Cerebellar cortex (tissue), 1 donor: Measurements from ENCODE around the gene CCL2.

ENCODE experiments used
- DNase-seq: peaks from one replicate; pipeline ENCODE4 v3.0.0-alpha.2; 2015; ENCODE audit warnings: low spot score

The CCL2 gene

DNA sequence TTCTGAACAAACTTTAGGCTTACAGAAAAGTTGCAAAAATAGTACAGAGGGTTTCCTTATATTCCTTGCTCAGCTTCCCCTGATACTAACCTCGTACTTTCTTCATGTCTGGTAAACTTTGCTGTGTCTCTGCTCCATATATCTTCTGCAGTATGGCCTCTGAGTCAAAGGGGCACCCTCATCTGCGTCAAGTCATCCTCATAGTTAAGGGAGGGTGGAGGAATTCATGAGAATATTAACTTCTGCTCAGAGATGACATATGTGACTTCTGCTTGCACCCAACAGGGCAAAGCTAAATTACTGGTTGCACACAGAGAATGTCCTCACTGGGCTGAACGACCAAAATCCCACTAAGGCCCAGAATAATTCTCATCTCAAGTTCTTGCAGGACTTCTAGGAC lies 10.6 kb downstream of the CCL2 start:
- no peak for DNase-seq

DNA sequence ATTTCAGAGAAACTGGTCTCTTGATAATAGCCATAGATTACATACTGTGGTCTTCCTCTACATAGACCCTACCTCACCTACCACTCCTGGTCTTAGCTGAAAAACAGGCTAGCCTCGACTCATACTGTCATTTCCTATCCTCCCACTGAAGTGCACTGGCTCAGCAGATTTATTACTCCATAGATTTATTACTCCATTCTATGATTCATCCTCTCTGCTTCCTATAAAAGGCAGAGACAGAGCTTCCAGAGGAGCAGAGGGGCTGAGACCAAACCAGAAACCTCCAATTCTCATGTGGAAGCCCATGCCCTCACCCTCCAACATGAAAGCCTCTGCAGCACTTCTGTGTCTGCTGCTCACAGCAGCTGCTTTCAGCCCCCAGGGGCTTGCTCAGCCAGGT lies 14.9 kb downstream of the CCL2 start, which contains the start of gene CCL7:
Gene CCL7 (plus strand): TSS at position 253 of the 400 bp plus-strand sequence. CDS start 70 bp downstream, at position 323.
- no peak for DNase-seq

DNA sequence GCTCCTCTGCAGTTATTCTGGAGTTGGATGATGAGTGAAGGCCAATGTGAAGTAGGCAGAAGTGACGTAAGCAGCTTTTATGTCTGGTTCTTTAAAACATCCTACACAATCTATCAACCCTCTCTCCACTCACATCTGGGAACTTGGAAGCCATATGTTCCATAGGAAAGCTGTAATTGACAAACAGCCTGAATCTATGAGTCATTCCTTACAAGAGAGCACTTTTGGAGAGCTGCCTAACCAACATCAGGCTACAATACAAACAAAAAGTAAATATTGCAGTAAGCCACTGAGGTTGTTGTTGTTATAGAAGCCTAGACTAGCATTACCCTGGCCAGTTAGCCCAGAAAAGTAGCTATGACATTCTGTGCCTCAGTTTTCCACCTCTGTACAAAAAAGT lies 20.8 kb downstream of the CCL2 start:
- no peak for DNase-seq

DNA sequence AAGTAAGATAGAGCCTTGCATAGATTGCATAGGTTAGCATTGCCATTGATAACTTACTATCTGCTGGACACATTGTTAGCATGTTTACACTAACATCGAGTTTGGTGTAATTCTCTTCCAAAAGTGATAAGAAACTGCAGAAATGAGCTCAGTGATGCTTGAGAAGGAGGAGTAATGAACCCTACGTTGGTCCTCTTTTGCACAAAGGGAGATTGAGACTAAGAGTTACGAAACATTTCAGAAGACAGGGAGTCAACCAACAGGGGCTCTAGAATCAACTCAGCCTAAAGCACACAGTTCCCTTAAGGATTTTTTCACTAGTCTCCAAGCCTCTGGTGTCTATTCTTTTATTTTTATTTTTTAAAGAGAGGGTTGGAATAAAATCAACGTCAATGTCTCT lies 21.7 kb downstream of the CCL2 start:
- no peak for DNase-seq

- no peak for DNase-seq
Measured at GRCh38 chr17:34283571-34283970, 28.5 kb downstream of the CCL2 start.

DNA sequence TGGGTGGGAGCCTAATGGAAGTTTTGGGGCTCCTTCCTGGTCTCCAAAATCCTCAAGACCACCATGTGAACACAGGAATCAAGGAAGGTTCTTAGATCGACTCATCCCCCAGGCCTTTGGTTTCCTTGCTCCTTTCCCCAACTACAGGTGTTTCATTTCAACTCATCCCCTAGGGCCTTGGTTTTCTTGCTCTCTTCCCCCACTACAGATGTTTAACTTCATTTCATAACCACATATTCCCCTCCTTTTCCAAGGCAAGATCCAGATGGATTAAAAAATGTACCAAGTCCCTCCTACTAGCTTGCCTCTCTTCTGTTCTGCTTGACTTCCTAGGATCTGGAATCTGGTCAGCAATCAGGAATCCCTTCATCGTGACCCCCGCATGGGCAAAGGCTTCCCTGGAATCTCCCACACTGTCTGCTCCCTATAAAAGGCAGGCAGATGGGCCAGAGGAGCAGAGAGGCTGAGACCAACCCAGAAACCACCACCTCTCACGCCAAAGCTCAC lies 30.3 kb downstream of the CCL2 start, which contains the start of gene CCL11:
Gene CCL11 (plus strand): TSS at position 457 of the 507 bp plus-strand sequence. CDS start 67 bp downstream, outside the sequence.
- DNase-seq, result no peak

DNA sequence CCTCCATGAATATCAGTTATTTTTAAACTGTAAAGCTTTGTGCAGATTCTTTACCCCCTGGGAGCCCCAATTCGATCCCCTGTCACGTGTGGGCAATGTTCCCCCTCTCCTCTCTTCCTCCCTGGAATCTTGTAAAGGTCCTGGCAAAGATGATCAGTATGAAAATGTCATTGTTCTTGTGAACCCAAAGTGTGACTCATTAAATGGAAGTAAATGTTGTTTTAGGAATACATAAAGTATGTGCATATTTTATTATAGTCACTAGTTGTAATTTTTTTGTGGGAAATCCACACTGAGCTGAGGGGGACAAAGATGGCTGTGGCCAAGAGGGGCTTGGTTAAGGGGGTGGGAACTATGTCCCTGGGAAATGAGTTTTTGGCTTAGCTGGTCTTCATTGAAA lies 32.8 kb downstream of the CCL2 start:
- DNase-seq, result no peak

DNA sequence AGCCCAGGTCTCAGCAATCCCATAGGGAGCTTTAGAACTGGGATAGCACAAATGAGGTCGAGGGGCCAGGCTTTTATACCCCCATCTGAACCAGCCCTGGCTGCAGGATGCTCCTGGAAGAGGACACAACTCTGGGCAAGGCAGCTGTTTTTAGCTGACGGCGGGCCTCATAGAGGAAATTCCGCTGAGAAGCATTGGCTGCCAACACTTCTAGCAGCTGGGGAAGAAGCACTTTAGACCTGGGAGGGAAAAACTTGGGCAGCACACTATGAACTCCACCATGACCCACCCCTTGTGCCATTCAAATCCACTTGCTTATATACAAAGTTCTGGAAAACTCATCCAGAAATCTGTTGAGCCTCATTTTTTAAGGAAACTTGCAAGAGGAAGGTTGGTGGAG lies 35.5 kb downstream of the CCL2 start:
- no peak for DNase-seq

DNA sequence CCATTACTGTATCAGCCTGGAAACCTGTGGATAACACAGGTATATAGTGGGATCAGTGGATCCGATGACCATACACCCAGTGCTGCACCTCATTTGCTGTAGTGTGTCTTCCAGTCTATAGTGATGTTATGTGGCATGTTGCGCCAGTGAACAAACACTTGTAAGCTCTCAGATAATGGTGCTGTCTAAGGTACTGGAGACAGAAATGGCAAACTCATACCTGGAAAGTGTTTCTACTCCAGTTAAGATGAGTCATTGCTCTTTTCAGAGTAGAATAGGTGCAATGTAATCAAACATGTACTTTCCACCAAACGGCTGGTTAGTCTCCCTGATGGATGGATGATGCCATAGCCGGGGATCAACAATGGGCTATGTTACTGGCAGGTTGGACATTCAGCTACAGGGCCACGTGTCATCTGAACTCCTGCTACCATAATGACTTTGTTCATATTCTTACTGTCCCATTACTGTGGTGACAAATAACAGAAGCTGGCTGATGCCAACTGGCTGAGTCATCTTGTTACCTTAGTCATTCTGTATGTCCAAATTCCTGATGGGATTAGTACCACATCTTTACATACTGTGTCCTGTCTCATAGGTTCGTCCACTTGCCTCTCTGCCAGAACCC lies 36.8 kb downstream of the CCL2 start:
- DNase-seq, result no peak

GRCh38 chr17:34299027-34299426 lies 43.9 kb downstream of the CCL2 start:
- no peak for DNase-seq

DNA sequence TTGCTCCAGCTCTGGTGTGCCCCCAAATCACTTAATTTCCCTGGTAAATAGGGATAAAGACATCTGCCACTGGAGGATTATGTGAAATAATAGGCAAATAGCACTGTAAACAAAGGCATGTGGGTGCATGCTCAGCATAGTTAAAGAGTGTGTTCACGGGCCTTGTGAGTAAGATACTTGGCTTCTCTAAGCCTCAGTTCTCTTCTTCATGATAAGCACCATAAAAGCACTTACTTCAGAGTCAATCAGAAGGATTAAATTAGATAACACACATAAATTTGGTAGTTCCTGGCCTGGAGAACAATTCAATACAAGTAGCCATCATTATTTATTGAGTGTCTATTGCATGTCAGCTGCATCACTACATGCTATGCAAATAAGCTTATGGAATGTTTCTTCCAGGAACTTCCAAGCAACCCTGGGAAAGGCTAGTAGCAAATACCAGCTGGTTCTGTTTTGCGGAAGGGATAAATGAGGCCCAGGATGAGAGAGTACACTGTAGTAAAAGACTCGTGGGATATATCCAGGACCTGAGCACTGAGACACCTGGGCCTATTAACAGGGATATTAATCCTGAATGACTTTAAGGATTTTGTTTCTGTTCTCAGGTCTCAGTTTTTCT lies 45.0 kb downstream of the CCL2 start:
- no peak for DNase-seq

DNA sequence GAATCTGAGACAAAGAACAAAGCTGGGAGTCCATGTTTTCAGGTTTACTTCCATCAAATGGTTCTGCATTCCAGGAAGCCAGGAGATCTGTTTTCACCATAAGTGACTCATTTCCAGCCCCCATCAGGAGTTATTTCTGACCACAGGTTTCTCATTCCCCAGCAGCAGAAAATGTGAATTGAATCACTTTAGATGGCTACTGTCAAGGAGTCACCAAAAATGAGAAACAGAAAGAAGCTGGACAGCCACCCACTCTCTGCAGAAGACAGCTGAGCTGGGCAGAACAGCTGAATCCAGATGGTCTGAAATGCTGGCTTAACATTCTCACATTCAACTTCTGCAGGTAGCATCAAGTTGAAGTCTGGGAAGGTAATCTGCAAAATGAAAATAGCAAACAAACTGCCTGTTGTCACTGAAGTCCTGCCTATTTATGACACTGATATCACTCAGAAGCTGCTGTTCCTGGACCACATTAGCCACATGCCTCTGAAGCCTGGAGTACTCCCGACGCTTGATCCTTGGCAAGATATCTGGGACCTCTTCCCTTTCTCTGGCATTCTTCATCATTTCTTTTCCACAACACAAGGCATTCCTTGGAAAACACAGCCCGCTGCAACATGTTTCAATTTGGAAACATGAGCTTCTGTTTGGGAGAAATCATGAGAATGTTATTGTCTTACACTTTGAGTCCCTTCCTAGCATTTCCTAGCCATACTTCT lies 45.7 kb downstream of the CCL2 start:
- DNase-seq, result no peak

DNA sequence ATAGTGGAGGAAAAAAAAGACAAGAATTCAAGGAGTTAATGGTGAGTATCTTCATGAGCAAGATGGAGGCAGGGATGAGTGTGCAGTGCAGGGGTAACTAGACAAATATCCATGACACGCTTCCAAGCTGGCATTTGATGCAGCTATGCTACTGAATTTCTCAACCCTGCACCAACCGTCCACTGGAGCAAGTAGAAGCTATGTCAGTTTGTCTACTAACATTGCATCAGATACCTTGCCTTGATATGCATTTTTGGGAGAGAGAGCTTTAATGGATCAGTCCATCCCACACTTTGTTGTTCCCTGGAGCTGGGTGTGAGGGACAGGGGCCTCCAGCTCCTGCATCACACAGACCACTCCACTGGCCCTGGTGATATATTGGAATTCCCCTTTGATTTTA lies 46.9 kb downstream of the CCL2 start:
- DNase-seq, result no peak

DNA sequence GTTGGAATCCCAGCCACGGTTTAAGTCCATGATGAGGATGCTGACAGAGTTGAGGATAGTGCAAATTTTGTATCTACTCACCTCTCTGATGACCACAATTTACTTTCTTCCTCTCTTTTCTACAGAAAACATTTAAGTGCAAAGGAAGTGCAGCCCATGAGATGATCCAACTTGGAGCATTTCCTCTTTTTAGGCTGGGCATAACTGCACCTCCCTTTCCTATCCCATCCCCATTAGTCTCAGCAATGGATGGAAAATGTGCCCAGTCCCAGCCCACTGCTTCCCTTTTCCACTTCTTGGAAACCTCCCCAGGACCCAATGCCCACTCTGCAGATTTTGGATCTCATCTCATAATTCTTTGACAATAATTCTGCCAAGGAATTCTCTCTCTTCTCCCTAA lies 47.6 kb downstream of the CCL2 start:
- DNase-seq, result no peak

DNA sequence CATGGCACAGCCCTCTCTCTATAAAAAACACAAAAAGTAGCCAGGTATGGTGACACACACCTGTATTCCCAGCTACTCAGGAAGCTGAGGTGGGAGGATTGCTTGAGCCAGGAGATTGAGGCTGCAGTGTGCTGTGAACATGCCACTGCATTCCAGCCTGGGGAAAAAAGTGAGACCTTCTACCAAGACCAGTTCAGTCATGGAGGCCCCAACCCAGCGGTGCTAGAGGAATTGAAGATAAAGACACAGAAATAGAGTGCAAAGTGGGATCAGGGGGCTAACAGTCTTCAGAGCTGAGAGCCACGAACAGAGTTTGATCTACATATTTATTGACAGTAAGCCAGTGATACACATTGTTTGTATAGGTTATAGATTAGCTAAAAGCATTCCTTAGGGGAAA lies 48.5 kb downstream of the CCL2 start:
- no peak for DNase-seq

- DNase-seq, result no peak
Measured at GRCh38 chr17:34305061-34305460, 50.0 kb downstream of the CCL2 start.

DNA sequence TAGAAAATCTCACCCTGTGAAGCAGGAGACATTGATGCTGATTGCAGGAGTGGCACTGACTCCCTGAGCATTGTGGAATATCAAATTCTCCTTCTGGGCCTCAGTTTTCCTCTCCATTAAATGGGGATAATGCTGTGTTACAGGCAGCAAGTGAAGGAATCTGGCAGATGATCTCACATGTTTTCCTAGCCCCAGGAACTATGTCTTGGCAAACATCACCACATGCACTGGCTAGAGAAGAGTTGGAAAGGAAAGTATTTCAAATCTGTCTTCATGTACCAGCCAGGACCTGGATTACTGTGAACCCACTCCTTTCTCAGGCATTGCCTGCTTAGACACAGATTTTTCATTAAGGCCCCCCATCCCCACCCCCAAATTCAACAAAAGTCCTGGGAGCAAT lies 50.5 kb downstream of the CCL2 start:
- no peak for DNase-seq

- peak; percentile 5 for DNase-seq
Measured at GRCh38 chr17:34306466-34306865, 51.4 kb downstream of the CCL2 start.
